Neural progenitor cell (in vitro differentiated cells): ENCODE results near the gene HOXC4. TPM values are rescaled to one million over a fixed set of nuclear protein-coding genes. Genes with fewer than 3 reads are reported as not detected.
"Not testable (repeated sequence)": the region's sequence is repeated elsewhere in the genome, so short reads cannot be mapped to it uniquely, and the experiment has no call there.

Source experiments
- DNase-seq: peaks from one replicate; pipeline ENCODE4 v3.0.0-alpha.2; 2016; ENCODE audit warnings: low spot score
- H2AFZ ChIP-seq: fragments of 200-600 bp; sonication (generic); replicated peaks from 2 replicates; pipeline ENCODE4 v1.6.1; 2016; ENCODE audit warnings: antibody characterized with exemption
- H3F3A ChIP-seq: fragments of 200-600 bp; sonication (generic); 2 replicates; pipeline ENCODE4 v1.6.1; 2016; ENCODE audit warnings: antibody characterized with exemption, low read depth
- H3K27ac ChIP-seq: fragments of 200-600 bp; sonication (generic); 2 replicates; pipeline ENCODE4 v1.5.1; 2016; ENCODE audit warnings: mild to moderate bottlenecking
- H3K27me3 ChIP-seq: fragments of 200-600 bp; sonication (generic); 2 replicates; pipeline ENCODE4 v1.6.1; 2016; ENCODE audit warnings: mild to moderate bottlenecking, moderate library complexity
- H3K36me3 ChIP-seq: fragments of 200-600 bp; sonication (generic); 2 replicates; pipeline ENCODE4 v1.5.1; 2016
- H3K4me1 ChIP-seq: fragments of 200-600 bp; sonication (generic); 2 replicates; pipeline ENCODE4 v1.6.1; 2016; ENCODE audit warnings: mixed run types
- H3K4me2 ChIP-seq: fragments of 200-600 bp; sonication (generic); 2 replicates; pipeline ENCODE4 v1.6.1; 2016
- H3K4me3 ChIP-seq: fragments of 200-600 bp; sonication (generic); 2 replicates; pipeline ENCODE4 v1.5.1; 2016
- H3K79me2 ChIP-seq: fragments of 200-600 bp; sonication (generic); 2 replicates; pipeline ENCODE4 v1.6.1; 2016; ENCODE audit warnings: low read depth
- H3K9ac ChIP-seq: fragments of 200-600 bp; sonication (generic); 2 replicates; pipeline ENCODE4 v1.6.1; 2016
- H3K9me3 ChIP-seq: fragments of 200-600 bp; sonication (generic); 2 replicates; pipeline ENCODE4 v1.5.1; 2016; ENCODE audit warnings: low read depth
- H4K20me1 ChIP-seq: fragments of 200-600 bp; sonication (generic); 2 replicates; pipeline ENCODE4 v1.6.1; 2016; ENCODE audit warnings: low read depth
- H3K27ac Mint-ChIP-seq: 3 replicates; pipeline ENCODE4 v1.8.0; 2021; ENCODE audit warnings: mixed read lengths
- H3K27me3 Mint-ChIP-seq: 2 replicates; pipeline ENCODE4 v1.8.0; 2022; ENCODE audit warnings: low read depth, mild to moderate bottlenecking, inconsistent platforms, moderate library complexity, mixed read lengths; ENCODE audit not compliant: insufficient read depth
- H3K36me3 Mint-ChIP-seq: 3 replicates; pipeline ENCODE4 v1.8.0; 2021; ENCODE audit warnings: mixed read lengths
- H3K4me1 Mint-ChIP-seq: 3 replicates; pipeline ENCODE4 v1.8.0; 2021; ENCODE audit warnings: mixed read lengths
- H3K4me3 Mint-ChIP-seq: 3 replicates; pipeline ENCODE4 v1.8.0; 2021; ENCODE audit warnings: mild to moderate bottlenecking, moderate library complexity, mixed read lengths
- H3K9me3 Mint-ChIP-seq: 3 replicates; pipeline ENCODE4 v1.8.0; 2020; ENCODE audit warnings: mixed read lengths
- CTCF ChIP-seq: fragments of 200-600 bp; sonication (generic); IDR thresholded peaks from 2 replicates; pipeline ENCODE4 v1.5.1; 2017; ENCODE audit warnings: antibody characterized with exemption, mild to moderate bottlenecking
- EZH2 ChIP-seq: fragments of 200-600 bp; sonication (generic); IDR thresholded peaks from 2 replicates; pipeline ENCODE4 v1.6.1; 2017; ENCODE audit warnings: antibody characterized with exemption, mild to moderate bottlenecking, moderate library complexity
- EZH2phosphoT487 ChIP-seq: fragments of 200-600 bp; sonication (generic); IDR thresholded peaks from 2 replicates; pipeline ENCODE4 v1.6.1; 2017; ENCODE audit warnings: antibody characterized with exemption
- total RNA-seq: library from RNA; depleted of rRNA; stranded (reverse); fragments of >200 nt; gene quantifications from 2 replicates; pipeline ENCODE4 v1.2.3, GENCODE V29; 2015; ENCODE audit warnings: low replicate concordance

The HOXC4 gene
- total RNA-seq, 1 donor from 2014 or later = not detected

GRCh38 chr12:54041097-54041690, 12.4 kb upstream of the HOXC4 start:
- Mint-ChIP-seq H3K27ac (no peak overlapping the region), H3K27me3 (peaks cover 92% of the 10 kb centered on the region), H3K4me3 (no peak overlapping the region), H3K9me3 (peaks cover 5% of the 10 kb centered on the region), H3K4me1 (no peaks in the 10 kb centered on the region), H3K36me3 (no peaks in the 10 kb centered on the region)
- no peak overlapping the region for H2AFZ ChIP-seq
- no peak overlapping the region for H3K4me3 ChIP-seq
- H4K20me1 ChIP-seq = peaks cover 29% of the 10 kb centered on the region
- DNase-seq = peak; percentile 62
- H3F3A ChIP-seq = no peaks in the 10 kb centered on the region
- H3K4me1 ChIP-seq = no peaks in the 10 kb centered on the region
- H3K79me2 ChIP-seq = no peaks in the 10 kb centered on the region
- H3K36me3 ChIP-seq = no peaks in the 10 kb centered on the region
- no peak for TF ChIP-seq CTCF
- no peak for TF ChIP-seq EZH2phosphoT487
- no peak for TF ChIP-seq EZH2
- H3K4me2 ChIP-seq = no peak overlapping the region
- H3K9me3 ChIP-seq = no peaks in the 10 kb centered on the region
- H3K9ac ChIP-seq = no peak overlapping the region
- H3K27ac ChIP-seq = no peak overlapping the region
- H3K27me3 ChIP-seq = peaks cover 100% of the 10 kb centered on the region

GRCh38 chr12:54042033-54042432, 11.6 kb upstream of the HOXC4 start:
- not testable (repeated sequence) for H3K9me3 ChIP-seq, H3K36me3 ChIP-seq, H3K27ac ChIP-seq, H3K27ac Mint-ChIP-seq, H3K9me3 Mint-ChIP-seq, H3K4me1 ChIP-seq, H3F3A ChIP-seq, H3K9ac ChIP-seq, H3K4me3 Mint-ChIP-seq, H3K4me2 ChIP-seq, H2AFZ ChIP-seq, H3K36me3 Mint-ChIP-seq, H3K79me2 ChIP-seq, H3K4me3 ChIP-seq, H3K4me1 Mint-ChIP-seq, DNase-seq
- peaks cover 94% of the 10 kb centered on the region for H3K27me3 Mint-ChIP-seq
- peaks cover 38% of the 10 kb centered on the region for H4K20me1 ChIP-seq
- H3K27me3 ChIP-seq = peaks cover 100% of the 10 kb centered on the region

GRCh38 chr12:54042970-54043853, 10.4 kb upstream of the HOXC4 start:
- peaks cover 93% of the 10 kb centered on the region for H3K27me3 Mint-ChIP-seq
- H3K27ac ChIP-seq = no peak overlapping the region

More at GRCh38 chr12:54042970-54043853, 10.4 kb upstream of the HOXC4 start:
- H3K4me2 ChIP-seq = no peak overlapping the region
- H3K36me3 Mint-ChIP-seq = no peaks in the 10 kb centered on the region
- TF ChIP-seq CTCF = no peak
- TF ChIP-seq EZH2 = no peak
- no peak for TF ChIP-seq EZH2phosphoT487
- H3K4me3 ChIP-seq = no peak overlapping the region
- no peak for DNase-seq
- no peaks in the 10 kb centered on the region for H3K9me3 ChIP-seq
- no peak overlapping the region for H2AFZ ChIP-seq
- peaks cover 5% of the 10 kb centered on the region for H3K9me3 Mint-ChIP-seq
- H4K20me1 ChIP-seq = peaks cover 44% of the 10 kb centered on the region
- no peaks in the 10 kb centered on the region for H3K36me3 ChIP-seq
- H3K4me3 Mint-ChIP-seq = no peak overlapping the region
- no peak overlapping the region for H3K27ac Mint-ChIP-seq
- no peaks in the 10 kb centered on the region for H3K4me1 Mint-ChIP-seq
- H3K79me2 ChIP-seq = no peaks in the 10 kb centered on the region
- no peaks in the 10 kb centered on the region for H3K4me1 ChIP-seq
- no peak overlapping the region for H3K9ac ChIP-seq
- peaks cover 100% of the 10 kb centered on the region for H3K27me3 ChIP-seq
- no peaks in the 10 kb centered on the region for H3F3A ChIP-seq
